Fibroblast of lung (primary cell): ENCODE measurements around the gene THRB. TPM values are rescaled to one million over a fixed set of nuclear protein-coding genes. Genes with fewer than 3 reads are reported as not detected.

Source experiments
- DNase-seq, 2 donors: peaks; one replicate each; pipeline versions ENCODE4 v3.0.0 to v3.0.0-alpha.2; 2010; ENCODE audit warnings: low read depth in 2 of 2
- H2AFZ ChIP-seq: 2 replicates; pipeline ENCODE4 v1.5.1; 2012; ENCODE audit warnings: low read length, control low read depth, inconsistent platforms
- H3K27ac ChIP-seq: 2 replicates; pipeline ENCODE4 v1.5.1; 2011; ENCODE audit warnings: low read length, control low read depth; ENCODE audit not compliant: insufficient read depth
- H3K27me3 ChIP-seq: 2 replicates; pipeline ENCODE4 v1.5.1; 2011; ENCODE audit warnings: mild to moderate bottlenecking, low read length; ENCODE audit not compliant: control insufficient read depth, insufficient read depth
- H3K36me3 ChIP-seq: 2 replicates; pipeline ENCODE4 v1.5.1; 2011; ENCODE audit warnings: low read length; ENCODE audit not compliant: control insufficient read depth, insufficient read depth
- H3K4me1 ChIP-seq: 2 replicates; pipeline ENCODE4 v1.5.1; 2011; ENCODE audit warnings: low read length; ENCODE audit not compliant: control insufficient read depth, insufficient read depth; ENCODE audit errors: extremely low read depth
- H3K4me2 ChIP-seq: 2 replicates; pipeline ENCODE4 v1.5.1; 2011; ENCODE audit warnings: low read length, control low read depth; ENCODE audit not compliant: insufficient read depth; ENCODE audit errors: extremely low read depth
- H3K4me3 ChIP-seq, 4 experiments: fragments of 200-600 bp in 1 of 4; sonication (generic) in 1 of 4; replicated peaks in 1 of 4; 2 replicates each; pipeline ENCODE4 v1.5.1; 2011 to 2016; ENCODE audit warnings: low read length in 4 of 4, low read depth in 3 of 4, mild to moderate bottlenecking in 3 of 4, control low read depth in 2 of 4, inconsistent platforms in 1 of 4, mixed read lengths in 1 of 4; ENCODE audit not compliant: insufficient read depth in 1 of 4; ENCODE audit errors: control extremely low read depth in 1 of 4
- H3K79me2 ChIP-seq: 2 replicates; pipeline ENCODE4 v1.5.1; 2012; ENCODE audit warnings: mild to moderate bottlenecking, low read length, inconsistent platforms; ENCODE audit not compliant: control insufficient read depth, insufficient read depth
- H3K9ac ChIP-seq: 2 replicates; pipeline ENCODE4 v1.5.1; 2011; ENCODE audit warnings: mild to moderate bottlenecking, low read length, control low read depth; ENCODE audit not compliant: insufficient read depth
- H3K9me3 ChIP-seq: 2 replicates; pipeline ENCODE4 v1.5.1; 2012; ENCODE audit warnings: low read depth, low read length; ENCODE audit not compliant: control insufficient read depth, insufficient read depth
- H4K20me1 ChIP-seq: 2 replicates; pipeline ENCODE4 v1.5.1; 2011; ENCODE audit warnings: low read length; ENCODE audit not compliant: control insufficient read depth, insufficient read depth; ENCODE audit errors: extremely low read depth
- EZH2 ChIP-seq: IDR thresholded peaks from 2 replicates; pipeline ENCODE4 v1.5.1; 2012; ENCODE audit warnings: low read length, control low read depth, mild to moderate bottlenecking; ENCODE audit errors: missing control alignments
- polyA plus RNA-seq, 2 donors: library from polyadenylated mRNA; depleted of rRNA in 1 of 2; stranded (reverse) in 1 of 2; unstranded in 1 of 2; fragments of >200 nt; gene quantifications; 2 replicates each; pipeline ENCODE4 v1.2.1, GENCODE V29; 2011 to 2012; ENCODE audit warnings: missing spikeins in 1 of 2
- total RNA-seq: library from RNA; depleted of rRNA; stranded (reverse); fragments of >200 nt; gene quantifications from 2 replicates; pipeline ENCODE4 v1.2.1, GENCODE V29; 2014
- TF ChIP-seq, protein P1 (sequence below), 2 donors: IDR thresholded peaks in 1 of 2; conservative IDR thresholded peaks in 1 of 2; 1 replicate in 1 of 2; 2 replicates in 1 of 2; pipeline ENCODE4 v1.5.1; 2011 to 2012; ENCODE audit warnings: low read length in 2 of 2, control low read depth in 1 of 2, inconsistent platforms in 1 of 2, low read depth in 1 of 2, mild to moderate bottlenecking in 1 of 2

Gene THRB
- total and polyA plus RNA-seq, 2 donors (not counting 1 experiment from before 2014, with no cell fraction given), result 4.2 to 7.4 TPM

- Histone ChIP-seq H3K36me3 (no peaks in the 10 kb centered on the region), H3K4me1 (no peaks in the 10 kb centered on the region), H3K4me3 (no peak overlapping the region), H3K79me2 (no peaks in the 10 kb centered on the region), H4K20me1 (no peaks in the 10 kb centered on the region), H2AFZ (no peak overlapping the region), H3K9ac (no peak overlapping the region), H3K27me3 (no peaks in the 10 kb centered on the region), H3K27ac (no peak overlapping the region), H3K9me3 (no peaks in the 10 kb centered on the region), H3K4me2 (no peak overlapping the region)
- TF ChIP-seq, protein P1, sequence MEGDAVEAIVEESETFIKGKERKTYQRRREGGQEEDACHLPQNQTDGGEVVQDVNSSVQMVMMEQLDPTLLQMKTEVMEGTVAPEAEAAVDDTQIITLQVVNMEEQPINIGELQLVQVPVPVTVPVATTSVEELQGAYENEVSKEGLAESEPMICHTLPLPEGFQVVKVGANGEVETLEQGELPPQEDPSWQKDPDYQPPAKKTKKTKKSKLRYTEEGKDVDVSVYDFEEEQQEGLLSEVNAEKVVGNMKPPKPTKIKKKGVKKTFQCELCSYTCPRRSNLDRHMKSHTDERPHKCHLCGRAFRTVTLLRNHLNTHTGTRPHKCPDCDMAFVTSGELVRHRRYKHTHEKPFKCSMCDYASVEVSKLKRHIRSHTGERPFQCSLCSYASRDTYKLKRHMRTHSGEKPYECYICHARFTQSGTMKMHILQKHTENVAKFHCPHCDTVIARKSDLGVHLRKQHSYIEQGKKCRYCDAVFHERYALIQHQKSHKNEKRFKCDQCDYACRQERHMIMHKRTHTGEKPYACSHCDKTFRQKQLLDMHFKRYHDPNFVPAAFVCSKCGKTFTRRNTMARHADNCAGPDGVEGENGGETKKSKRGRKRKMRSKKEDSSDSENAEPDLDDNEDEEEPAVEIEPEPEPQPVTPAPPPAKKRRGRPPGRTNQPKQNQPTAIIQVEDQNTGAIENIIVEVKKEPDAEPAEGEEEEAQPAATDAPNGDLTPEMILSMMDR (conservative IDR thresholded peaks at IDR 0.05 in 1 of 2, IDR thresholded peaks at IDR 0.05 in 1 of 2; ENCODE audit: low read depth in 1 of 2, low read length in 2 of 2), result no peak
- no peak for TF ChIP-seq EZH2
- no peak for DNase-seq
These were observed 223.4 kb downstream of the THRB start for GRCh38 chr3:24271228-24271627.

GRCh38 chr3:24270744-24271143 lies 223.9 kb downstream of the THRB start:
- no peaks in the 10 kb centered on the region for H3K27me3 ChIP-seq
- H3K79me2 ChIP-seq, result no peaks in the 10 kb centered on the region
- no peak for DNase-seq
- no peaks in the 10 kb centered on the region for H3K36me3 ChIP-seq
- no peak overlapping the region for H2AFZ ChIP-seq
- no peaks in the 10 kb centered on the region for H3K4me1 ChIP-seq
- H3K4me2 ChIP-seq, result no peak overlapping the region
- H3K4me3 ChIP-seq, result no peak overlapping the region
- H3K27ac ChIP-seq, result no peak overlapping the region
- no peaks in the 10 kb centered on the region for H4K20me1 ChIP-seq
- no peaks in the 10 kb centered on the region for H3K9me3 ChIP-seq
- no peak for TF ChIP-seq EZH2
- TF ChIP-seq, protein P1 (conservative IDR thresholded peaks at IDR 0.05 in 1 of 2, IDR thresholded peaks at IDR 0.05 in 1 of 2; ENCODE audit: low read depth in 1 of 2, low read length in 2 of 2), result no peak
- no peak overlapping the region for H3K9ac ChIP-seq

- Histone ChIP-seq H3K9ac (no peak overlapping the region), H3K4me2 (no peak overlapping the region), H4K20me1 (no peaks in the 10 kb centered on the region), H2AFZ (no peak overlapping the region), H3K36me3 (no peaks in the 10 kb centered on the region), H3K27ac (no peak overlapping the region), H3K9me3 (no peaks in the 10 kb centered on the region), H3K4me1 (no peaks in the 10 kb centered on the region), H3K4me3 (no peak overlapping the region), H3K79me2 (no peaks in the 10 kb centered on the region), H3K27me3 (no peaks in the 10 kb centered on the region)
- no peak for TF ChIP-seq EZH2
- TF ChIP-seq, protein P1 (conservative IDR thresholded peaks at IDR 0.05 in 1 of 2, IDR thresholded peaks at IDR 0.05 in 1 of 2; ENCODE audit: low read depth in 1 of 2, low read length in 2 of 2), result no peak
- no peak for DNase-seq
These were observed 224.4 kb downstream of the THRB start for GRCh38 chr3:24270204-24270691.
